GM12878 (cell line): ENCODE results near the gene ARHGAP21. TPM values are rescaled to one million over a fixed set of nuclear protein-coding genes. Genes with fewer than 3 reads are reported as not detected.

Experiments used
- ATAC-seq: fragments of 200-7000 bp; cut with Tn5 transposase; 3 replicates; pipeline ENCODE4 v1.9.1; 2020; ENCODE audit warnings: mild to moderate bottlenecking, moderate library complexity
- BruUV-seq: library from RNA; stranded (reverse); fragments of 400-500 nt; replicated peaks from 2 replicates; lab custom pipeline; 2021; lab: Mats Ljungman, UMichigan
- CTCF ChIA-PET: fragments of 300-600 bp; sonication (Branson Sonifier 250); formaldehyde crosslinking; extraction: SDS; loops from one replicate; lab custom pipeline; 2021; ENCODE audit warnings: inconsistent platforms; lab: Yijun Ruan, JAX
- POLR2A ChIA-PET: fragments of 350-600 bp; formaldehyde crosslinking; extraction: SDS; loops from one replicate; lab custom pipeline; 2021; ENCODE audit warnings: inconsistent platforms; lab: Charles Lee
- RAD21 ChIA-PET: fragments of 300-600 bp; sonication (Branson Sonifier 250); formaldehyde crosslinking; loops from one replicate; lab custom pipeline; 2023; ENCODE audit warnings: antibody characterized with exemption; ENCODE audit not compliant: unreplicated experiment; lab: Charles Lee
- SMC1A ChIA-PET: fragments of 300-600 bp; sonication (Branson Sonifier 250); formaldehyde crosslinking; loops from one replicate; lab custom pipeline; 2023; ENCODE audit not compliant: unreplicated experiment, uncharacterized antibody; lab: Charles Lee
- DNase-seq: peaks from one replicate; pipeline ENCODE4 v3.0.0-alpha.2; 2011; ENCODE audit warnings: low read depth, low spot score
- FAIRE-seq: peaks from 3 replicates; lab custom pipeline; 2011; peaks lifted over from hg19 to GRCh38; lab: Jason Lieb, UNC
- H2AFZ ChIP-seq: 2 replicates; pipeline ENCODE4 v1.6.0; 2011; ENCODE audit warnings: low read depth, low read length, control low read depth; ENCODE audit not compliant: control insufficient read depth
- H3K27ac ChIP-seq: 2 replicates; pipeline ENCODE4 v1.5.1; 2011; ENCODE audit warnings: control low read depth; ENCODE audit not compliant: control insufficient read depth, insufficient read depth
- H3K27me3 ChIP-seq, 2 experiments: replicated peaks in 1 of 2; 2 replicates each; pipeline versions ENCODE4 v1.6.0 to v1.6.1; 2011; ENCODE audit warnings: low read length in 1 of 2; ENCODE audit not compliant: control insufficient read depth in 2 of 2, insufficient read depth in 2 of 2
- H3K36me3 ChIP-seq, 2 experiments: 2 replicates each; pipeline ENCODE4 v1.5.1; 2011; ENCODE audit warnings: low read length in 1 of 2; ENCODE audit not compliant: control insufficient read depth in 2 of 2, insufficient read depth in 2 of 2
- H3K4me1 ChIP-seq: 2 replicates; pipeline ENCODE4 v1.6.1; 2011; ENCODE audit warnings: mild to moderate bottlenecking, low read length, moderate library complexity, mixed read lengths; ENCODE audit not compliant: control insufficient read depth, insufficient read depth
- H3K4me2 ChIP-seq: 2 replicates; pipeline ENCODE4 v1.6.0; 2011; ENCODE audit warnings: control low read depth; ENCODE audit not compliant: control insufficient read depth, insufficient read depth
- H3K4me3 ChIP-seq: fragments of 200-600 bp; sonication (generic); 2 replicates; pipeline ENCODE4 v1.5.1; 2016
- H3K79me2 ChIP-seq: 2 replicates; pipeline ENCODE4 v1.6.0; 2011; ENCODE audit warnings: low read length; ENCODE audit not compliant: control insufficient read depth, insufficient read depth
- H3K9ac ChIP-seq: 2 replicates; pipeline ENCODE4 v1.8.0; 2011; ENCODE audit warnings: low read length, control low read depth, mixed read lengths; ENCODE audit not compliant: control insufficient read depth, insufficient read depth
- H3K9me3 ChIP-seq: replicated peaks from 3 replicates; pipeline ENCODE4 v1.5.1; 2011; ENCODE audit warnings: mild to moderate bottlenecking, low read length; ENCODE audit not compliant: control insufficient read depth, insufficient read depth
- H4K20me1 ChIP-seq: 2 replicates; pipeline ENCODE4 v1.6.0; 2011; ENCODE audit not compliant: control insufficient read depth, insufficient read depth
- EGR1 ChIP-seq, 2 experiments: IDR thresholded peaks; 1 replicate in 1 of 2; 2 replicates in 1 of 2; pipeline ENCODE4 v1.6.1; 2011 to 2012; ENCODE audit warnings: low read depth in 2 of 2, low read length in 2 of 2, borderline replicate concordance in 1 of 2, mild to moderate bottlenecking in 1 of 2, moderate library complexity in 1 of 2
- EP300 ChIP-seq, 2 experiments: fragments of 150-350 bp in 1 of 2; IDR thresholded peaks; 2 replicates each; pipeline ENCODE4 v1.6.1; 2011 to 2012; ENCODE audit warnings: low read depth in 2 of 2, low read length in 2 of 2, borderline replicate concordance in 1 of 2, improper control_type of control experiment in 1 of 2, inconsistent platforms in 1 of 2; ENCODE audit not compliant: control insufficient read depth in 1 of 2
- ESRRA ChIP-seq: IDR thresholded peaks from 2 replicates; pipeline ENCODE4 v1.6.1; 2012; ENCODE audit warnings: mild to moderate bottlenecking, low read length, improper control_type of control experiment
- HDGF ChIP-seq: fragments of 450-650 bp; IDR thresholded peaks from 2 replicates; pipeline ENCODE4 v1.6.1; 2016; ENCODE audit warnings: antibody characterized with exemption
- KLF5 ChIP-seq: fragments of 450-650 bp; IDR thresholded peaks from 2 replicates; pipeline ENCODE4 v1.6.1; 2014; ENCODE audit warnings: mild to moderate bottlenecking; ENCODE audit not compliant: partially characterized antibody
- NFYA ChIP-seq: IDR thresholded peaks from 2 replicates; pipeline ENCODE4 v1.6.1; 2011; ENCODE audit warnings: low read depth, mild to moderate bottlenecking, low read length, improper control_type of control experiment, borderline replicate concordance
- TBL1XR1 ChIP-seq: IDR thresholded peaks from 2 replicates; pipeline ENCODE4 v1.6.1; 2012; ENCODE audit warnings: low read depth, low read length, improper control_type of control experiment
- ZBTB40 ChIP-seq: fragments of 450-650 bp; IDR thresholded peaks from 2 replicates; pipeline ENCODE4 v1.6.1; 2016; ENCODE audit warnings: mild to moderate bottlenecking, moderate library complexity, borderline replicate concordance
- ZNF207 ChIP-seq: fragments of 450-650 bp; IDR thresholded peaks from 2 replicates; pipeline ENCODE4 v1.6.1; 2014; ENCODE audit warnings: antibody characterized with exemption, mild to moderate bottlenecking, borderline replicate concordance
- WGBS: methylation state at CpG from one replicate; pipeline ENCODE4 v1.1.6; 2016; ENCODE audit warnings: low lambda C conversion rate; ENCODE audit not compliant: insufficient replicate concordance, insufficient coverage; ENCODE audit errors: missing lambda C conversion rate; 5-methylcytosine and 5-hydroxymethylcytosine counted together
- in situ Hi-C: fragments of 300-500 bp; cut with MboI; formaldehyde crosslinking; loops from 9 replicates; pipeline ENCODE4 v1.14.3; 2018; ENCODE audit warnings: mixed read lengths
- intact Hi-C: fragments of 100-400 bp; cut with micrococcal nuclease; formaldehyde crosslinking; loops from one replicate; pipeline ENCODE4 v1.14.2; 2022; ENCODE audit not compliant: unreplicated experiment
- polyA plus RNA-seq, 11 experiments: library from polyadenylated mRNA; depleted of rRNA in 4 of 11; unstranded in 6 of 11; stranded (reverse) in 5 of 11; fragments of >200 nt; fragmentation: Nextera tagmentation in 4 of 11; fragmentation: Illumina TruSeq in 1 of 11; extraction: Ambion mirVana in 4 of 11; extraction: Trizol in 1 of 11; gene quantifications; 1 replicate in 1 of 11; 2 replicates in 10 of 11; pipeline versions ENCODE4 v1.2.1 to v1.2.3, GENCODE V29; 2011 to 2016; ENCODE audit warnings: inconsistent platforms in 2 of 11, missing spikeins in 2 of 11, low read depth in 1 of 11
- total RNA-seq, 4 experiments: library from RNA; depleted of rRNA in 3 of 4; stranded (reverse); fragments of >200 nt in 3 of 4; fragmentation: Illumina TruSeq in 1 of 4; extraction: Trizol in 1 of 4; gene quantifications; 2 replicates each; pipeline versions ENCODE4 v1.2.1 to v1.2.3, GENCODE V29; 2013 to 2021

ARHGAP21 gene
- total and polyA plus RNA-seq, 10 of the 15 experiments (the other 5 are each of a cell fraction or from before 2014, with no cell fraction given), result 11.7 to 103 (median 37.6) TPM

GRCh38 chr10:24690961-24691512 is 32.6 kb downstream of the ARHGAP21 start:
- FAIRE-seq, result no peak
- intact Hi-C loops, result no loop called here
- H3K4me3 ChIP-seq, result no peak overlapping the region
- SMC1A ChIA-PET, result interaction anchor here (0.7 to 6.3 kb wide), 9 partner anchors 8 to 389 kb away, joined by 3 to 40 read pairs (median 3); no protein-coding TSS in a partner anchor
- CTCF ChIA-PET, result interaction anchor here (1.7 kb wide), 1 partner anchor 74 kb away, joined by 10 read pairs; no protein-coding TSS in a partner anchor
- RAD21 ChIA-PET, result interaction anchor here (0.8 to 1.2 kb wide), 2 partner anchors 8 to 19 kb away, joined by 3 to 5 read pairs; no protein-coding TSS in a partner anchor
- H3K4me1 ChIP-seq, result no peaks in the 10 kb centered on the region
- no peak for DNase-seq
- no peak overlapping the region for H3K27ac ChIP-seq
- TF ChIP-seq EP300 (IDR thresholded peaks at IDR 0.05; ENCODE audit: borderline replicate concordance in 1 of 2, control insufficient read depth in 1 of 2, low read depth in 2 of 2, low read length in 2 of 2) (no peak), HDGF (no peak), NFYA (no peak), ZNF207 (no peak), ZBTB40 (no peak), ESRRA (no peak), KLF5 (no peak), TBL1XR1 (no peak), EGR1 (IDR thresholded peaks at IDR 0.05; ENCODE audit: borderline replicate concordance in 1 of 2, low read depth in 2 of 2, low read length in 2 of 2) (no peak)
- H3K27me3 ChIP-seq, result no peaks in the 10 kb centered on the region
- 99% methylated on average over 4 of the region's 4 CpGs for WGBS
- H3K79me2 ChIP-seq, result no peaks in the 10 kb centered on the region
- POLR2A ChIA-PET, result interaction anchor here (0.6 kb wide), 1 partner anchor 9 kb away, joined by 3 read pairs; no protein-coding TSS in a partner anchor
- H3K4me2 ChIP-seq, result no peak overlapping the region
- H3K9me3 ChIP-seq, result no peaks in the 10 kb centered on the region
- no peak overlapping the region for H3K9ac ChIP-seq
- H3K36me3 ChIP-seq, result peaks cover 0 to 3% of the 10 kb centered on the region in 2 experiments; a peak in 2 of 4 replicates
- TSS peak; percentile 9 for BruUV-seq
- no peak overlapping the region for H2AFZ ChIP-seq
- H4K20me1 ChIP-seq, result no peaks in the 10 kb centered on the region
- in situ Hi-C loops, result no loop called here
- ATAC-seq, result no peak
